A673 (cell line): ENCODE measurements around the gene MVK. TPM values are rescaled to one million over a fixed set of nuclear protein-coding genes. Genes with fewer than 3 reads are reported as not detected.

Experiments used
- BruUV-seq: library from RNA; stranded (reverse); fragments of 400-500 nt; replicated peaks from 2 replicates; lab custom pipeline; 2021; lab: Mats Ljungman, UMichigan
- CTCF ChIA-PET: fragments of 300-600 bp; sonication (Branson Sonifier 250); formaldehyde crosslinking; loops from one replicate; lab custom pipeline; 2022; ENCODE audit warnings: antibody characterized with exemption; lab: Charles Lee
- POLR2A ChIA-PET: fragments of 300-600 bp; sonication (Branson Sonifier 250); formaldehyde crosslinking; loops from one replicate; lab custom pipeline; 2022; ENCODE audit warnings: antibody characterized with exemption; ENCODE audit not compliant: low non-redundant PET; lab: Charles Lee
- DNase-seq: peaks from one replicate; pipeline ENCODE4 v3.0.0-alpha.2; 2015; ENCODE audit warnings: low spot score
- H3K27ac ChIP-seq: fragments of 200-600 bp; sonication (generic); 2 replicates; pipeline ENCODE4 v1.5.1; 2016; ENCODE audit warnings: mixed run types, low read depth, mild to moderate bottlenecking, mixed read lengths, antibody characterized with exemption, low read length; ENCODE audit not compliant: poor library complexity, severe bottlenecking
- H3K27me3 ChIP-seq: fragments of 200-600 bp; sonication (generic); replicated peaks from 2 replicates; pipeline ENCODE4 v1.6.1; 2017; ENCODE audit warnings: mixed run types, low read depth, mild to moderate bottlenecking, mixed read lengths, antibody characterized with exemption, low read length; ENCODE audit not compliant: insufficient read depth, poor library complexity
- H3K36me3 ChIP-seq: fragments of 200-600 bp; sonication (generic); 2 replicates; pipeline ENCODE4 v1.6.1; 2016; ENCODE audit warnings: mixed run types, mild to moderate bottlenecking, mixed read lengths, antibody characterized with exemption, low read length; ENCODE audit not compliant: insufficient read depth, poor library complexity, severe bottlenecking
- H3K4me1 ChIP-seq: fragments of 200-600 bp; sonication (generic); 2 replicates; pipeline ENCODE4 v1.6.1; 2017; ENCODE audit warnings: mixed run types, mild to moderate bottlenecking, mixed read lengths, antibody characterized with exemption, low read length; ENCODE audit not compliant: insufficient read depth, poor library complexity, severe bottlenecking
- H3K4me3 ChIP-seq: fragments of 200-600 bp; sonication (generic); 2 replicates; pipeline ENCODE4 v1.5.1; 2016; ENCODE audit warnings: low read depth, mixed run types, mild to moderate bottlenecking, mixed read lengths, low read length; ENCODE audit not compliant: poor library complexity, severe bottlenecking
- H3K9me3 ChIP-seq: fragments of 200-600 bp; sonication (generic); 2 replicates; pipeline ENCODE4 v1.6.1; 2016; ENCODE audit warnings: mixed run types, low read depth, mild to moderate bottlenecking, mixed read lengths, antibody characterized with exemption, low read length; ENCODE audit not compliant: poor library complexity, severe bottlenecking
- EZH2 ChIP-seq: fragments of 200-600 bp; sonication (generic); IDR thresholded peaks from 2 replicates; pipeline ENCODE4 v1.6.1; 2017; ENCODE audit warnings: borderline replicate concordance, low read depth, mild to moderate bottlenecking, mixed read lengths, antibody characterized with exemption, low read length; ENCODE audit not compliant: poor library complexity, severe bottlenecking
- intact Hi-C: fragments of 100-400 bp; cut with micrococcal nuclease; formaldehyde crosslinking; loops from one replicate; pipeline ENCODE4 v1.10.0; 2022; ENCODE audit not compliant: unreplicated experiment
- total RNA-seq: library from RNA; stranded (reverse); gene quantifications from 2 replicates; pipeline ENCODE4 v1.2.3, GENCODE V29; 2021
- TF ChIP-seq, protein P1 (sequence below): fragments of 300-800, 200-600 bp; sonication (generic); conservative IDR thresholded peaks from 2 replicates; pipeline ENCODE4 v1.5.1; 2017; ENCODE audit warnings: low read depth, mild to moderate bottlenecking, antibody characterized with exemption, low read length, moderate library complexity, mixed read lengths

The MVK gene
- total RNA-seq, 1 experiment from 2014 or later, result 56.0 TPM

- TF ChIP-seq, protein P1, sequence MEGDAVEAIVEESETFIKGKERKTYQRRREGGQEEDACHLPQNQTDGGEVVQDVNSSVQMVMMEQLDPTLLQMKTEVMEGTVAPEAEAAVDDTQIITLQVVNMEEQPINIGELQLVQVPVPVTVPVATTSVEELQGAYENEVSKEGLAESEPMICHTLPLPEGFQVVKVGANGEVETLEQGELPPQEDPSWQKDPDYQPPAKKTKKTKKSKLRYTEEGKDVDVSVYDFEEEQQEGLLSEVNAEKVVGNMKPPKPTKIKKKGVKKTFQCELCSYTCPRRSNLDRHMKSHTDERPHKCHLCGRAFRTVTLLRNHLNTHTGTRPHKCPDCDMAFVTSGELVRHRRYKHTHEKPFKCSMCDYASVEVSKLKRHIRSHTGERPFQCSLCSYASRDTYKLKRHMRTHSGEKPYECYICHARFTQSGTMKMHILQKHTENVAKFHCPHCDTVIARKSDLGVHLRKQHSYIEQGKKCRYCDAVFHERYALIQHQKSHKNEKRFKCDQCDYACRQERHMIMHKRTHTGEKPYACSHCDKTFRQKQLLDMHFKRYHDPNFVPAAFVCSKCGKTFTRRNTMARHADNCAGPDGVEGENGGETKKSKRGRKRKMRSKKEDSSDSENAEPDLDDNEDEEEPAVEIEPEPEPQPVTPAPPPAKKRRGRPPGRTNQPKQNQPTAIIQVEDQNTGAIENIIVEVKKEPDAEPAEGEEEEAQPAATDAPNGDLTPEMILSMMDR, result no peak
- no peak for TF ChIP-seq EZH2
- CTCF ChIA-PET, result no interaction called here
- no peaks in the 10 kb centered on the region for H3K4me1 ChIP-seq
- no peak for DNase-seq
- no peaks in the 10 kb centered on the region for H3K36me3 ChIP-seq
- no peaks in the 10 kb centered on the region for H3K9me3 ChIP-seq
- BruUV-seq, result no TSS peak
- H3K27me3 ChIP-seq, result no peaks in the 10 kb centered on the region
- POLR2A ChIA-PET, result no interaction called here
- H3K27ac ChIP-seq, result no peak overlapping the region
- no peak overlapping the region for H3K4me3 ChIP-seq
- intact Hi-C loops, result no loop called here
Observed at GRCh38 chr12:109645194-109645593, 71.6 kb downstream of the MVK start.

DNA sequence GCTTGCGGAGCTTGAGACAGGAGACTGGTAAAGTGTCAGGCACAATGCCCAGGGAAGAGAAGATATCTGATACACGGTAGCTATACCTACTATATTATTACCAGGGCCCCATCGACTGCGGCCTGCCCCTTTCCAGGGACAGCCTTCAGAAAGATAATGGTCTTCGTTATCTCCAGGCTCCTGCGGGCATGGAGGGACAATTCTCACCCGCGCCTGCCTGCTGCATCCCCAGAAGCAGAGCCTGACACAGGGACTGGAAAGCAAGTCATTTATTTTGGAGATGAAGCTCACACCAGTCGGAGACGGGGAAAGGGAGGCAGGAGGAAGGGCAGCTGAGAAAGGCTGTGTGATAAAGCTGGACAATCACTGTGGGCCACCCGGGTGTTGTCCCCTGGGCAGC lies 72.1 kb downstream of the MVK start:
- DNase-seq, result no peak
- H3K27me3 ChIP-seq, result no peaks in the 10 kb centered on the region
- H3K9me3 ChIP-seq, result no peaks in the 10 kb centered on the region
- H3K4me3 ChIP-seq, result no peak overlapping the region
- intact Hi-C loops, result no loop called here
- BruUV-seq, result no TSS peak
- H3K4me1 ChIP-seq, result no peaks in the 10 kb centered on the region
- CTCF ChIA-PET, result no interaction called here
- H3K27ac ChIP-seq, result no peak overlapping the region
- POLR2A ChIA-PET, result no interaction called here
- no peak for TF ChIP-seq EZH2
- TF ChIP-seq, protein P1, result no peak
- no peaks in the 10 kb centered on the region for H3K36me3 ChIP-seq

Other genes with a start within 250 kb of the MVK start
- gene MYO1H, start 225.9 kb upstream of the MVK start, total RNA-seq, result not detected in 2 replicates
- gene KCTD10, start 96.5 kb upstream of the MVK start, total RNA-seq, result 54.5 and 55.2 TPM in 2 replicates
- gene UBE3B, start 96.2 kb upstream of the MVK start, total RNA-seq, result 29.2 and 31.7 TPM in 2 replicates
- gene MMAB, start 290 bp upstream of the MVK start, total RNA-seq, result 97.6 and 104 TPM in 2 replicates
- gene FAM222A, start 140.0 kb downstream of the MVK start, total RNA-seq, result 3.9 and 5.5 TPM in 2 replicates